ENCODE results near the gene DPP10.

DNA sequence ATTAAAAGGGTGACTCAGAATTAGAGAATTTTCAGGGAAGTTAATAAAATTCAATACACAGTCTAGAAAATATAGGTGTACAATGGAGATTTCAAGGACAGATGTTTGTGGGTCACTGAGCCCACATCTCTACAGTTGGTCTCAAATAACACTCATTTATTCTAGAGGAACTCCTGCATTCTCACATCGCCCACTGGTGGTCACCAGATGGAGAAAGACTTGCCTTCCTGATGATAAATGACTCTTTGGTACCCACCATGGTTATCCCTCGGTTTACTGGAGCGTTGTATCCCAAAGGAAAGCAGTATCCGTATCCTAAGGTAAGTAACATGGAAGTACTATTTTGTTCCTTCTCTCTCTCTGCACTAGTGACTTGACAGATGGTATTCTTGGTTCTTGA lies 1297.1 kb downstream of the DPP10 start:
- TF ChIP-seq POLR2A (IDR thresholded peaks at IDR 0.05; ENCODE audit: low read depth, low read length) (no peak), POLR2AphosphoS5 (IDR thresholded peaks at IDR 0.05; ENCODE audit: low read depth, low read length) (no peak), TAF1 (IDR thresholded peaks at IDR 0.05; ENCODE audit: borderline replicate concordance, low read depth, low read length) (no peak)
